OCI-LY3 (cell line): Measurements from ENCODE around the gene CCDC183.

Experiments used
- EZH2phosphoT487 ChIP-seq: fragments of 200-600 bp; shearing (Covaris generic); IDR thresholded peaks from 2 replicates; pipeline ENCODE4 v1.6.1; 2018; ENCODE audit warnings: antibody characterized with exemption, mixed run types, low read depth
- TF ChIP-seq, protein P1 (sequence below): fragments of 200-600, 300-600 bp; sonication (generic); IDR thresholded peaks from 2 replicates; pipeline ENCODE4 v1.5.1; 2014; ENCODE audit warnings: antibody characterized with exemption, low read length, low read depth

DNA sequence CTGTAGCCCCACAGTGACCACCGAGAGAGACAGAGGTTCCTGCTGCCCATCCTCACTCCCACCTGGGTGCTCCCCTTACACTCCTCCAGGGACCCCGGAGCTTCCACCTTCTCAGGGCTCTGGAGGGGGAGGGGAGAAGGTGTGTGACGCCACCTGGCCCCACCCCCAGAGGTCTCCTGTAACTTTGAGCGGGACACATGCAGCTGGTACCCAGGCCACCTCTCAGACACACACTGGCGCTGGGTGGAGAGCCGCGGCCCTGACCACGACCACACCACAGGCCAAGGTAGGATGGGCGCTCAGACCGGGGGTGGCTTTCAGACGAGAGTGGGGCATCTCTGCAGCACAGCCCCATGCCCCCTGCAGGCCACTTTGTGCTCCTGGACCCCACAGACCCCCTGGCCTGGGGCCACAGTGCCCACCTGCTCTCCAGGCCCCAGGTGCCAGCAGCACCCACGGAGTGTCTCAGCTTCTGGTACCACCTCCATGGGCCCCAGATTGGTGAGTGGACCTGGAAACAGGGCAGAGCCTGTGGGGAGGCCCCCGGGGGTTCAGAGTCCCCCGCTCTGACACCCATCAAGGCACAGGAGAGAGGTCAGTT lies 60.5 kb downstream of the CCDC183 start:
- TF ChIP-seq EZH2phosphoT487, result no peak
- TF ChIP-seq, protein P1, sequence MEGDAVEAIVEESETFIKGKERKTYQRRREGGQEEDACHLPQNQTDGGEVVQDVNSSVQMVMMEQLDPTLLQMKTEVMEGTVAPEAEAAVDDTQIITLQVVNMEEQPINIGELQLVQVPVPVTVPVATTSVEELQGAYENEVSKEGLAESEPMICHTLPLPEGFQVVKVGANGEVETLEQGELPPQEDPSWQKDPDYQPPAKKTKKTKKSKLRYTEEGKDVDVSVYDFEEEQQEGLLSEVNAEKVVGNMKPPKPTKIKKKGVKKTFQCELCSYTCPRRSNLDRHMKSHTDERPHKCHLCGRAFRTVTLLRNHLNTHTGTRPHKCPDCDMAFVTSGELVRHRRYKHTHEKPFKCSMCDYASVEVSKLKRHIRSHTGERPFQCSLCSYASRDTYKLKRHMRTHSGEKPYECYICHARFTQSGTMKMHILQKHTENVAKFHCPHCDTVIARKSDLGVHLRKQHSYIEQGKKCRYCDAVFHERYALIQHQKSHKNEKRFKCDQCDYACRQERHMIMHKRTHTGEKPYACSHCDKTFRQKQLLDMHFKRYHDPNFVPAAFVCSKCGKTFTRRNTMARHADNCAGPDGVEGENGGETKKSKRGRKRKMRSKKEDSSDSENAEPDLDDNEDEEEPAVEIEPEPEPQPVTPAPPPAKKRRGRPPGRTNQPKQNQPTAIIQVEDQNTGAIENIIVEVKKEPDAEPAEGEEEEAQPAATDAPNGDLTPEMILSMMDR, result no peak
